Right forelimb (tissue), 1 donor: ENCODE measurements around the gene SPHK2.

Source experiments
- DNase-seq: peaks from one replicate; pipeline ENCODE4 v3.0.0-alpha.2; 2018

Gene SPHK2

DNA sequence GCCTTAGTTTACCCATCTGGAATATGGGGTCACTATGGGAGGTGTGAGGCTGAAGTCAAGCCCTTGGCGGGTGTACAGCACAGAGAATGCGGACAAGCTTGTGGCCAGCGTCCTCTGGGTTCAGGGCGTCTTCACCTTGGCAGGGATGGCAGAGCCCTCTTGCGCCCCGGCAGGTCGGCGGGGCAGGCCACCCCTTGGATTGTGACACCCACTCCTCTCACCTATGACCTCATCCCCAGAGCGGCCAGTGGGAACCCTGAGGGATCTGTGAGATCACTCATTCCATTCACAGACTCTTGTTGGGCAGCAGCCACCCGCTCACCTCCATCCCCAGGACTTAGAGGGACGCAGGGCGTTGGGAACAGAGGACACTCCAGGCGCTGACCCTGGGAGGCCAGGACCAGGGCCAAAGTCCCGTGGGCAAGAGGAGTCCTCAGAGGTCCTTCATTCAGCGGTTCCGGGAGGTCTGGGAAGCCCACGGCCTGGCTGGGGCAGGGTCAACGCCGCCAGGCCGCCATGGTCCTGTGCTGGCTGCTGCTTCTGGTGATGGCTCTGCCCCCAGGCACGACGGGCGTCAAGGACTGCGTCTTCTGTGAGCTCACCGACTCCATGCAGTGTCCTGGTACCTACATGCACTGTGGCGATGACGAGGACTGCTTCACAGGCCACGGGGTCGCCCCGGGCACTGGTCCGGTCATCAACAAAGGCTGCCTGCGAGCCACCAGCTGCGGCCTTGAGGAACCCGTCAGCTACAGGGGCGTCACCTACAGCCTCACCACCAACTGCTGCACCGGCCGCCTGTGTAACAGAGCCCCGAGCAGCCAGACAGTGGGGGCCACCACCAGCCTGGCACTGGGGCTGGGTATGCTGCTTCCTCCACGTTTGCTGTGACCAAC, 12.6 kb upstream of the SPHK2 start, which contains the start of gene SPACA4:
SPACA4 (plus strand) TSS at position 280 of the 896 bp plus-strand sequence; CDS start at position 517, 237 bp downstream.
- DNase-seq: no peak

GRCh38 chr19:48607359-48607755, 11.9 kb upstream of the SPHK2 start:
- DNase-seq: no peak

- no peak for DNase-seq
Observed at GRCh38 chr19:48608798-48609263, 10.5 kb upstream of the SPHK2 start.

DNA sequence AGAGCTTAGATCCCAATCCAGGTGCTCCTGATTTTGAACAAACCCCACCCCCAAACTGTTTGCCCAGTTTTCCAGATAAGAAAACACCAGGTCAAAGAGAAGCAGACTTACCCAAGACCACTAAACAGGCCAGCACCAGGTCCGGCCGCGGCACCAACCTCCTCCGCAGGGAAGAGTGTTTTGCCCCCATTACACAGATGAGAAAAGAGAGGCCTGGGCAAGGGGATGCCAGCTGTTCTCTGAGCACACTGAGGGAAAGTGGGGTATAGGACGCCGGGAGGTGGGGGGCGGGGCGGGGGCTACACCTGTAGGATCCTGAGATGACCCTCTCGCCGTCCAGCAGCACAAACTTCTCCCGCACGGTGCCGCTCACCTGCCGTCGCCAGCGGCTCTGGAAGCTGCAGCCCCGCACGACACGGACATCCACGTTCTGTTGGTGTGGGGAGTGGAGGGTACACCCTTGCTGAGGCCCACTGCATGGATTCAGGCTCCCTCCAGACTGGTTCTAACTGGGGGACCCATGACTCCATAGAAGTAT, 9.7 kb upstream of the SPHK2 start:
- no peak for DNase-seq

GRCh38 chr19:48611872-48612271, 7.4 kb upstream of the SPHK2 start:
- no peak for DNase-seq

DNA sequence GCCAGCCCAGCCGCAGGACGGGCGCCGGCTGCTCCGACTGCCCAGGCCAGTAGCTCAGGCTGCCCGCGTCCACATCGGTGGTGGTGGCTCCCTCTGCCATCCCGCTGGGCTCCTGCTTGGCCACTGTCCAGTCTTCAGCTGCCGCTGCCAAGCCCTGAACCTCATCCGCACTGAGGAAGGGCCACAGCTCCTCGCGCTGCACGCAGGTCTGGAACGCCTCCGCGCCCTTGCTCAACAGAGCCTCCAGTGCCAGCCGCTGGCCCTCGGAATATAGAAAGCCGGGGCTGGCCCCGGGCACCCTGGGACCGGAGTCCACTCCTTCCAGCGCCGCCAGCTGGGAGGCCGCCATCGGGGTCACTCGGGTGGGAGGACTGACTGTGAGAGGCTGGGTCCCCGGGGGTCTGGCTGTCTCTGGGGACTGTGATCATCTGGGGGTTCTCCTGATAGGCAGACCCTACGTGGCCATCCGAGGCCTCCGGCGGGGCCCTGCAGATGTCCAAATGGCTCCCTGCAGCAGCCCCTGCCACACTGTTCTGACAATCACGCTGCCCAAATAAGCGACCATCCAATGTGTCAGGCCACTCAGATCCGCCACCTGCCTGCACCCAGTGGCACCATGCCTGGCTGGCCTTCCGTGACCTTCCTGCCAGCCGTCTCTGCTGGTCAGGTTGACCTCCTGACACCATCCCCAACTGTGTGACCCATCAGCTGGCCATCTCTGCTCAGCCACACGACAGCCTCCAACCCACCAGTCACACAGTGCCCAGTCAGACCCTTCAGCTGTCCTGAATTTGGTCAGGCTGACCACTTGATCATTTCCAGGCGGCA, 6.1 kb upstream of the SPHK2 start:
- DNase-seq: no peak

DNA sequence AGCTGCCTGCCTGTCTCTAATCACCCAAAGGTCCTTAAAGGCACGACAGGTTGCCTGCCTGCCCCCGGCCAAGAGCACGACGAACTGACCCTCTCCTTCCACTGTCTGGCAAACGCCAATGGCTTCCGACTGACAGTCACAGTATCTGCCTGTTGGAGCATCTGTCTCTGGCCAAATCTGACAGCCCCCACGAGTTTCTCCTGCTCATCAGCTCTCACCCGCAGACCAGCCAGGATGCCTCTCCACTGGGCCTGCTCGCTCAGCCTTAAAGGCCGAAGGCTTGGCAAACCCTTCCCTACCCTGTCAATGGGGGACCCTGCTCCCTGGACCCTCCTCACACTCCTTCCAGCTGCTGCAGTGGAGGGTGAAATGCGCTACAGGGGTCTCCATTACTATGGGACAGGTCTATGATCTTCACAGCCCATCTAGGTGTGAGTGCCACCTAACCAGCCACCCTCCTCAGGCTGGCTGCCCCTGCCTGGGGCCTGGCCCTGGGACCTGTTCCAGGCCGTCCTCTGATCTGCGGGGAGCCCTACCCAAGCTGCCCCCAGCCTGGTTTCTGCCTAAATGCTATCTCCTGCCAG, 5.4 kb upstream of the SPHK2 start:
- DNase-seq: no peak

DNA sequence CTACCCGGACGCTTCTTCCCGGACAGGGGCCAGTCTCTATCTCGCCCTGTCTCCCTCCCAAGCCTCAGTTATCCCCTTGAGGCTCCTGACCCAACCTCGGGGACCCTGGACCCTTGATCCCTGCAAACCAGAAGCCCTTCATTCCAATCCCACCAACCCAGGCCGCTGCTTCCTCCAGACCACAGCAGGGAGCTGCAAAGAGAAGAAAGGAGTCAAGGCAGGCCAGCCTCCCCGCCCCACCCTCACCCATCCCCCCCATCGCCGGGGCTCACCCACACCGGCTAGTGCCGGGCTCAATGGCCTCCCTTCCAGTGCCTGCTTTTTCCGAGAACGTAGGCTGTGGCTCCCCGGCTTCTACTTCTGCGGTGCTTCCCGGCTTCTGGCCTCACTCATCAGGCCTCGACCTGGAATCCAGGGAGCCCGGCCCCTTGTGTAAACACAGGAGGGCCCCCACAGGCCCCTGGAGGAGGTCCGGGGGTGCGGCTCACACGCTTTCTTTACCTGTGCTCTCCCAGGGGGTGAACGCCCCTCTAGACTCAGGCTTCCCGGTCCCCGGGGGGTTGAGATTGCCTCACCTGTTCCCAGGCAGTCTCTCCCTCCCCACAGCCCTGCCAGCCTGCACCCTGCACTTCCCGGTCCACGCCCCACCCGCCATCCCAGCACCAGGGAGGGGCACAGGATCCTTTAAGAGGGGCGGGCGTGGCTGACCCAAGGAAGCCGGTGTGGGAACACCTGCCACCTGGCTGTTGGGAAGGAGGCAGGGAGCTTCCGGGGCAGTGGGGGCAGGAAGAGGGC, 4.7 kb upstream of the SPHK2 start, which contains the start of gene FAM83E:
FAM83E (minus strand) TSS at position 641 of the 795 bp plus-strand sequence. CDS start 1,704 bp downstream, outside the sequence.
- DNase-seq: no peak

- no peak for DNase-seq
Observed at GRCh38 chr19:48615231-48616040, 3.9 kb upstream of the SPHK2 start.

DNA sequence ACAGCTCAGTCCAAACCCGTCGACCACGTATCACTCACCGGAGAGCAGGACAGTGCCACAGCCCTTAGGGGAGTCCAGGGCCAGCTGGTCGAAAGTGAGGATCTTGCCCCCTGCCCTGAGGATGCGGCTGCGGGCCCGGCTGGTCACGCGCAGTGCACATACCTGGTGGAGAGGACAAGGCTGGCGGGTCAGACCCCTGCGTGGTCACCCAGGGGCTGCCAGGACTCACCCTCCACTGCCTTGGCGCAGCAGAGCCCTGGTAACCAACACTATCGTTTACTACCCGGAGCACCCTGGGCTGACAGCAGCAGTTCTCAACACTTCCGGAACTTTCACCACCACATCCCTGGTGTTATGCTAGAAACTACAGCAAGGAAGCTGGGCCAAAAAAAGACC, 3.3 kb upstream of the SPHK2 start:
- no peak for DNase-seq

DNA sequence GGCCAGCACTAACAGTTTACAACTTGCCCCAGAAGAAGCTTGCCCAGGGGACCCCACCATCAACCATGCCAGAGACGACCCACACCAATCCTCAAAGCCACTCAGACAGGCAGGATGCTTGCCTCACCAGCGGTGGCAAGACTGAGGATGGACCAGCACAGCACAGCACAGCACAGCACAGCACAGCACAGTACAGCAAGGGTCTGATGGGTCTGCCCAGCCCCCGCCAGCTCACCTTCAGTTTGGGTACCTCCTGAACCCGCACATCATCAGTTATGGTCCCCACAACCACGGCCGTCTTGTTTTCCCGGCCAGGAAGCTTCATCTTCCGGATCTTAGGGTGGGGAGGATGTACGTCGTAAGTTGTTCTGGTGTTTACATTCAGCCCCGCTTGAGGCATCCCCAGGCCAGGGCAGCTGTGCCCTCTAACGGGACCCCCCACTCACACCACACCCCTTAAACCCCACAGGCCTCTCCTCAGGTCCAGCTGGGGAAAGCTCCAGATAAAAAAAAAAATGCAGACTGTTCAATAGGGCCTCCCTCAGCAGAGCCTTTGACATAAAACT, 2.7 kb upstream of the SPHK2 start:
- DNase-seq: no peak

GRCh38 chr19:48617146-48617937, 2.0 kb upstream of the SPHK2 start:
- DNase-seq: no peak

DNA sequence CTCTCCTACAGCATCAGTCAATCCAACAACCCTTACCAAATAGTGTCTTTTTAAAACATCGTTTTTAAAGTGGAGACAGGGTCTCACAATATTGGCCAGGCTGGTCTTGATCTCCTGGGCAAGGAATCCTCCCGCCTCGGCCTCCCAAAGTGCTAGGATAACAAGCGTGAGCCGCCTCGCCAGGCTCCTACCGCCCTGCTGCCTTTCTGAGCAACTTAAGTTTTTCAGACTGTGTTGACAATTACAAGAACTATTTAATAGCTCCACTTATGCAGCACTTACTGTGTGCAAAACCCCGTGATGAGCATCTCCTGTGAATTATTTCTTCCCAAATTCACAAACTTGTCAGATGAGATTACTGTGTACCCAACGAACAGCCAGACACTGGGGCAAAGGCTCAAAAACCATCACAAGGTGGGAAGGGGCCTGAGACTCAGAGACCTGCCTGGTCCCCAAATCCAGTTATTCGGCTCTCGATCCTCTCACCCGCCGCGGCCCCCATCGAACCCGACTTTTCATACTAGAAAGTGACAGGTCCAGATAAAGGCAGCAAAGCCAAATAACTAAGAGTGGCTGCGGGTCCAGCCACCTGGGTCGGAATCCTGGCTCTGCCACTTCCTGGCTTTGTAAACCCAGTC, 909 bp upstream of the SPHK2 start:
- no peak for DNase-seq

GRCh38 chr19:48619692-48620585, 633 bp downstream of the SPHK2 start:
- DNase-seq: peak; percentile 43

- DNase-seq: no peak
Observed at GRCh38 chr19:48623556-48624066, 4.3 kb downstream of the SPHK2 start.

DNA sequence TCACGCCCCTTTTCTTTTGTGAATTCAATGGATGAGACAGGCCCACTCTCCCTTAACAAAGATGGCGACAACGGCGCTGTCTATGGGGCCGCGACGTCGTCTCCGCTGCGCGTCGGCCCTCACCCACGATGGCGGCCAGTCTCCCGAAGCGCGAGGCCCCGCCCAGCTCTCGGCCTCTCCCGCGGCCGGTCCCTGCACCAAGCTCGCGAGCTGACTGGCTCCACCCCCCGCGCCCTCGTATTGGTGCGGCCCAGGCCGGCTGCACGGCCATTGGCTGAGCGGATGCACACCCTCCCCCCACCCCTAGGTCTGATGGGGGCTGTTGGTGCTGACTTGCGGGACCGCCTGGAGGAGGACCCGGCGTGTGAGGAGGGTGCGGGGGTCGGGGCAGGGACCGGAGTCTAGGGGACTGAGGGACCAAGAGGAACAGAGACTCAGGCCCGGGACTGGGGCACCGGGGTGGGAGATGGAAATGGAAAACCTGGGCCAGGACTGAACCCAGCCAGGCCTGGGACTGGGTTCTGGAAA, 4.8 kb downstream of the SPHK2 start:
- DNase-seq: peak; percentile 98
